HCT116 (cell line): ENCODE results near the gene PDE10A. TPM values are rescaled to one million over a fixed set of nuclear protein-coding genes. Genes with fewer than 3 reads are reported as not detected.

ENCODE experiments used
- ATAC-seq: fragments of 200-7000 bp; cut with Tn5 transposase; 2 replicates; pipeline ENCODE4 v1.9.1; 2020; ENCODE audit warnings: mild to moderate bottlenecking, moderate library complexity
- BruUV-seq: library from RNA; stranded (reverse); fragments of 400-500 nt; replicated peaks from 2 replicates; lab custom pipeline; 2021; lab: Mats Ljungman, UMichigan
- CTCF ChIA-PET: fragments of 300-600 bp; sonication (Branson Sonifier 250); formaldehyde crosslinking; loops from one replicate; lab custom pipeline; 2021; ENCODE audit warnings: antibody characterized with exemption; lab: Charles Lee
- POLR2A ChIA-PET: fragments of 300-600, 350-600 bp; sonication (Branson Sonifier 250); formaldehyde crosslinking; loops from one replicate; lab custom pipeline; 2021; ENCODE audit warnings: antibody characterized with exemption; lab: Charles Lee
- RAD21 ChIA-PET, 2 experiments: fragments of 300-600 bp; sonication (Branson Sonifier 250); formaldehyde crosslinking; loops; one replicate each; lab custom pipeline; 2023; ENCODE audit warnings: low total read pairs in 2 of 2; ENCODE audit not compliant: uncharacterized antibody in 2 of 2, unreplicated experiment in 2 of 2, low non-redundant PET in 1 of 2; lab: Charles Lee
- DNase-seq: peaks from one replicate; pipeline ENCODE4 v3.0.0-alpha.2; 2010; ENCODE audit warnings: low read depth, low spot score
- H2AFZ ChIP-seq: fragments of 200-600 bp; shearing (Covaris generic), sonication (generic); 2 replicates; pipeline ENCODE4 v1.6.1; 2017; ENCODE audit warnings: low read depth, mixed run types, mixed read lengths, antibody characterized with exemption, low read length; ENCODE audit not compliant: poor library complexity, severe bottlenecking
- H3K27ac ChIP-seq: 2 replicates; pipeline ENCODE4 v1.5.1; 2012; ENCODE audit warnings: low read depth, low read length
- H3K27me3 ChIP-seq: fragments of 200-600 bp; sonication (generic); 2 replicates; pipeline ENCODE4 v1.6.1; 2016; ENCODE audit warnings: mixed run types, low read length, mixed read lengths; ENCODE audit not compliant: insufficient read depth
- H3K36me3 ChIP-seq, 2 experiments: fragments of 200-500 bp in 1 of 2; fragments of 200-600 bp in 1 of 2; sonication (Bioruptor generic) in 1 of 2; sonication (generic) in 1 of 2; 2 replicates each; pipeline versions ENCODE4 v1.5.1 to v1.6.1; 2014 to 2016; ENCODE audit warnings: low read length in 2 of 2, inconsistent platforms in 1 of 2, mixed read lengths in 1 of 2, mixed run types in 1 of 2; ENCODE audit not compliant: insufficient read depth in 2 of 2, control insufficient read depth in 1 of 2
- H3K4me1 ChIP-seq, 2 experiments: fragments of 200-600 bp in 1 of 2; sonication (generic) in 1 of 2; 2 replicates each; pipeline versions ENCODE4 v1.5.1 to v1.6.1; 2012 to 2017; ENCODE audit warnings: low read length in 2 of 2, inconsistent platforms in 1 of 2, mild to moderate bottlenecking in 1 of 2, mixed read lengths in 1 of 2, mixed run types in 1 of 2, moderate library complexity in 1 of 2; ENCODE audit not compliant: insufficient read depth in 2 of 2, control insufficient read depth in 1 of 2
- H3K4me2 ChIP-seq: fragments of 200-600 bp; sonication (generic); 2 replicates; pipeline ENCODE4 v1.6.1; 2017; ENCODE audit warnings: mixed run types, low read length, mixed read lengths
- H3K4me3 ChIP-seq, 2 experiments: fragments of 200-600 bp in 1 of 2; sonication (generic) in 1 of 2; replicated peaks in 1 of 2; 2 replicates each; pipeline ENCODE4 v1.5.1; 2011 to 2016; ENCODE audit warnings: low read length in 2 of 2, control low read depth in 1 of 2, low read depth in 1 of 2, mild to moderate bottlenecking in 1 of 2, mixed read lengths in 1 of 2, mixed run types in 1 of 2
- H3K79me2 ChIP-seq: fragments of 200-600 bp; sonication (generic); 2 replicates; pipeline ENCODE4 v1.6.1; 2017; ENCODE audit warnings: mild to moderate bottlenecking, mixed run types, low read length, moderate library complexity, mixed read lengths; ENCODE audit not compliant: insufficient read depth
- H3K9ac ChIP-seq: fragments of 200-600 bp; sonication (generic); 2 replicates; pipeline ENCODE4 v1.6.1; 2016; ENCODE audit warnings: low read length, mixed read lengths
- H3K9me2 ChIP-seq: fragments of 200-600 bp; sonication (generic), shearing (Covaris generic); 2 replicates; pipeline ENCODE4 v1.6.1; 2017; ENCODE audit warnings: mixed run types, mild to moderate bottlenecking, moderate library complexity; ENCODE audit not compliant: insufficient read depth
- H3K9me3 ChIP-seq, 2 experiments: fragments of 200-500 bp in 1 of 2; fragments of 200-600 bp in 1 of 2; sonication (Bioruptor generic) in 1 of 2; sonication (generic) in 1 of 2; 2 replicates each; pipeline ENCODE4 v1.6.1; 2014 to 2017; ENCODE audit warnings: low read length in 2 of 2, mixed read lengths in 2 of 2, inconsistent platforms in 1 of 2, low read depth in 1 of 2, mild to moderate bottlenecking in 1 of 2, mixed run types in 1 of 2, moderate library complexity in 1 of 2; ENCODE audit not compliant: control insufficient read depth in 1 of 2, insufficient read depth in 1 of 2
- H4K20me1 ChIP-seq: fragments of 200-600 bp; sonication (generic), shearing (Covaris generic); 2 replicates; pipeline ENCODE4 v1.6.1; 2017; ENCODE audit warnings: mixed run types, mild to moderate bottlenecking, moderate library complexity; ENCODE audit not compliant: insufficient read depth
- CBX3 ChIP-seq: IDR thresholded peaks from 2 replicates; pipeline ENCODE4 v1.6.1; 2012; ENCODE audit warnings: low read depth
- CEBPB ChIP-seq: IDR thresholded peaks from 2 replicates; pipeline ENCODE4 v1.6.1; 2012; ENCODE audit warnings: low read depth
- EGR1 ChIP-seq: IDR thresholded peaks from 2 replicates; pipeline ENCODE4 v1.6.1; 2012; ENCODE audit warnings: low read depth
- ELF1 ChIP-seq: IDR thresholded peaks from 2 replicates; pipeline ENCODE4 v1.6.1; 2012; ENCODE audit warnings: low read depth, borderline replicate concordance
- EZH2 ChIP-seq: fragments of 200-600 bp; sonication (generic); IDR thresholded peaks from 2 replicates; pipeline ENCODE4 v1.6.1; 2017; ENCODE audit warnings: antibody characterized with exemption, mixed run types
- EZH2phosphoT487 ChIP-seq: fragments of 200-600 bp; IDR thresholded peaks from 2 replicates; pipeline ENCODE4 v1.6.1; 2018; ENCODE audit warnings: antibody characterized with exemption, borderline replicate concordance
- JUND ChIP-seq: IDR thresholded peaks from 2 replicates; pipeline ENCODE4 v1.6.1; 2012
- POLR2A ChIP-seq: IDR thresholded peaks from 2 replicates; pipeline ENCODE4 v1.7.0; 2011; ENCODE audit warnings: borderline replicate concordance; ENCODE audit not compliant: insufficient read depth, insufficient read length; ENCODE audit errors: extremely low read depth
- POLR2AphosphoS5 ChIP-seq: IDR thresholded peaks from 2 replicates; pipeline ENCODE4 v1.6.1; 2011; ENCODE audit warnings: mild to moderate bottlenecking, low read depth, low read length, moderate library complexity
- RAD21 ChIP-seq: IDR thresholded peaks from 2 replicates; pipeline ENCODE4 v1.6.1; 2012; ENCODE audit warnings: low read depth, mild to moderate bottlenecking
- SP1 ChIP-seq: IDR thresholded peaks from 2 replicates; pipeline ENCODE4 v1.6.1; 2012; ENCODE audit warnings: low read depth
- SRF ChIP-seq: IDR thresholded peaks from 2 replicates; pipeline ENCODE4 v1.6.1; 2012; ENCODE audit warnings: low read depth
- TCF7L2 ChIP-seq: IDR thresholded peaks from 2 replicates; pipeline ENCODE4 v1.7.0; 2011; ENCODE audit warnings: borderline replicate concordance, inconsistent platforms; ENCODE audit not compliant: insufficient read depth, insufficient read length; ENCODE audit errors: extremely low read depth
- ZBTB33 ChIP-seq: IDR thresholded peaks from 2 replicates; pipeline ENCODE4 v1.6.1; 2011; ENCODE audit warnings: mild to moderate bottlenecking, low read length, moderate library complexity; ENCODE audit not compliant: insufficient replicate concordance; ENCODE audit errors: extremely low read depth
- ZFX ChIP-seq: fragments of 450-650 bp; IDR thresholded peaks from 2 replicates; pipeline ENCODE4 v1.6.1; 2017
- ZNF274 ChIP-seq: fragments of 200-500 bp; sonication (Bioruptor generic); IDR thresholded peaks from 2 replicates; pipeline ENCODE4 v1.6.1; 2014; ENCODE audit warnings: mild to moderate bottlenecking, low read depth, low read length, inconsistent platforms
- intact Hi-C: fragments of 100-400 bp; cut with micrococcal nuclease; formaldehyde crosslinking; loops from 2 replicates; pipeline ENCODE4 v1.10.0; 2022
- total RNA-seq: library from RNA; stranded (reverse); gene quantifications from one replicate; pipeline ENCODE4 v1.2.1, GENCODE V29; 2021; ENCODE audit not compliant: unreplicated experiment
- TF ChIP-seq, protein P1 (sequence below): IDR thresholded peaks from 2 replicates; pipeline ENCODE4 v1.6.1; 2012

Gene PDE10A
- total RNA-seq, 1 experiment from 2014 or later = 0.37 TPM

DNA sequence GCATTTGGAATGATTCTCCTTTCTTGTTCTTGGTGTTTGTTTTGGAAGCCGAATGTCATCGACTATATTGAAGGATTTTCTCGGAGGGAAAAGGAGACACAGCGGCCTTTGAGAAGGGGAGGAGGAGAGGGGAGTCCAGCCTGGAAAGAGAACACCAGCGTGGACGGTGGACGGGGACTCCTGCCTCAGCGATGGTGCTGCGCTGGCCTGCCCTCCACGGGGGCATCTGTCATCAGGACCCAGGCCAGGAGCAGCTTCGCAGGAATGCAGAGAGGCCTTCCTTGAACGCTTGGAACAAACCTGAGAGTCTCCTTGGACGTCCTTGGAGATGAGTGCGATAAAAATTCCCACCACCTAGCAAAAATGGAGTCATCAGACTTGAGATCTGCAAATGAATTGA lies 345.3 kb downstream of the PDE10A start:
- intact Hi-C loops = no loop called here
- H3K27me3 ChIP-seq = no peaks in the 10 kb centered on the region
- BruUV-seq = no TSS peak
- no peaks in the 10 kb centered on the region for H3K4me1 ChIP-seq
- no peaks in the 10 kb centered on the region for H3K79me2 ChIP-seq
- DNase-seq = no peak
- RAD21 ChIA-PET = no interaction called here
- no peak overlapping the region for H2AFZ ChIP-seq
- no peak overlapping the region for H3K27ac ChIP-seq
- no peaks in the 10 kb centered on the region for H3K9me2 ChIP-seq
- peaks cover 4 to 8% of the 10 kb centered on the region in 2 experiments; a peak in 2 of 4 replicates for H3K9me3 ChIP-seq
- H3K36me3 ChIP-seq = no peaks in the 10 kb centered on the region
- TF ChIP-seq ZBTB33 (no peak), JUND (no peak), EZH2 (no peak), TCF7L2 (no peak), RAD21 (no peak), POLR2A (no peak), EGR1 (no peak), SP1 (no peak), ZNF274 (no peak), POLR2AphosphoS5 (no peak), SRF (no peak), EZH2phosphoT487 (no peak), ZFX (no peak), ELF1 (no peak), CEBPB (no peak), CBX3 (no peak)
- TF ChIP-seq, protein P1, sequence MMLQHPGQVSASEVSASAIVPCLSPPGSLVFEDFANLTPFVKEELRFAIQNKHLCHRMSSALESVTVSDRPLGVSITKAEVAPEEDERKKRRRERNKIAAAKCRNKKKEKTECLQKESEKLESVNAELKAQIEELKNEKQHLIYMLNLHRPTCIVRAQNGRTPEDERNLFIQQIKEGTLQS = no peak
- TF ChIP-seq, all 23 proteins: peak for 0
- no peak overlapping the region for H3K4me3 ChIP-seq
- ChIA-PET CTCF (no interaction called here), POLR2A (no interaction called here)
- no peak for ATAC-seq
- H3K9ac ChIP-seq = no peak overlapping the region
- no peak overlapping the region for H3K4me2 ChIP-seq
- H4K20me1 ChIP-seq = no peaks in the 10 kb centered on the region
